Testis (tissue), 3 donors: ENCODE data around the gene HTR4. TPM values are rescaled to one million over a fixed set of nuclear protein-coding genes. Genes with fewer than 3 reads are reported as not detected.

ENCODE experiments used
- DNase-seq: peaks from one replicate; pipeline ENCODE4 v3.0.0-alpha.2; 2019
- H3K27ac ChIP-seq, 2 donors: fragments of 200-600 bp; sonication (generic); one replicate each; pipeline ENCODE4 v1.5.1; 2019
- H3K27me3 ChIP-seq: fragments of 200-600 bp; sonication (generic); one replicate; pipeline ENCODE4 v1.5.1; 2019
- H3K36me3 ChIP-seq: fragments of 200-600 bp; sonication (generic); one replicate; pipeline ENCODE4 v1.5.1; 2017; ENCODE audit warnings: low read depth; ENCODE audit errors: missing control alignments
- H3K4me1 ChIP-seq: fragments of 200-600 bp; sonication (generic); one replicate; pipeline ENCODE4 v1.5.1; 2019
- H3K4me3 ChIP-seq, 2 donors: fragments of 200-600 bp; sonication (generic); one replicate each; pipeline ENCODE4 v1.5.1; 2017 to 2019
- H3K9me3 ChIP-seq: fragments of 200-600 bp; sonication (generic); one replicate; pipeline ENCODE4 v1.5.1; 2017
- POLR2A ChIP-seq: fragments of 450-650 bp; IDR thresholded peaks from one replicate; pipeline ENCODE4 v1.6.1; 2017; ENCODE audit warnings: antibody characterized with exemption, mild to moderate bottlenecking, moderate library complexity
- WGBS, 2 donors: methylation state at CpG; one replicate each; pipeline ENCODE4 v1.1.5; 2018; 5-methylcytosine and 5-hydroxymethylcytosine counted together
- intact Hi-C: fragments of 100-400 bp; cut with DNase I; formaldehyde crosslinking; loops from one replicate; pipeline ENCODE4 v1.15.1; 2023; ENCODE audit warnings: low total_unique reads
- polyA plus RNA-seq: library from polyadenylated mRNA; stranded (reverse); fragments of 350-450 nt; fragmentation: Illumina TruSeq; extraction: RNeasy Lipid Tissue Mini Kit (QIAGEN cat#74804); gene quantifications from one replicate; pipeline ENCODE4 v1.2.3, GENCODE V29; 2014; ENCODE audit warnings: low read depth, low replicate concordance; ENCODE audit not compliant: insufficient read depth
- total RNA-seq, 2 donors: library from RNA; depleted of rRNA; stranded (reverse); fragments of >200 nt; gene quantifications; one replicate each; pipeline ENCODE4 v1.2.3, GENCODE V29; 2016
- TF ChIP-seq, protein P1 (sequence below), 3 experiments: fragments of 450-650 bp in 2 of 3; fragments of 200-600 bp in 1 of 3; sonication (generic) in 1 of 3; IDR thresholded peaks; one replicate each; pipeline ENCODE4 v1.5.1; 2016 to 2019; ENCODE audit warnings: antibody characterized with exemption in 3 of 3, mild to moderate bottlenecking in 2 of 3, moderate library complexity in 1 of 3

HTR4 gene
- total and polyA plus RNA-seq, 3 donors from 2014 or later, result 0.17 to 0.63 (median 0.56) TPM

DNA sequence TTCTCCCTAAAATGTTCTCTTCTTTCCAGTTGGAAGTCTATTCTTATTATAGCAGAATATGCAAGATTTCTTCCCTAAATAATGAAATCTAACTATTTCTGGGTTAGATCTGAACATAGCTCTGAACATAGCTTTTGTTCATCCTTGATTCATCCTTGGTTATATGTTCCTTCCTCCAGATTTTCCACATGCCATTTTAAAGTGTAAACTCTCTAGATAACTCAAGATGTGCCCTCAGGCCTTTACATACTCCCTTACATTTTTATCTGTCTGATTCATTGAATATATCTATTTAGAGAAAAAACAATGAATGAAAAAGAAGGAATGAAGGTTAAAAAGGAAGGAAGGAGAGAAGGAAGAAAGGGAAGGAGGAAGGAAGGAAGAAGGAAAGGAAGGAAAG is 169.7 kb downstream of the HTR4 start:
- H3K9me3 ChIP-seq, result no peaks in the 10 kb centered on the region
- no peak overlapping the region for H3K27ac ChIP-seq
- H3K4me3 ChIP-seq, result no peak overlapping the region
- no peak for TF ChIP-seq POLR2A
- TF ChIP-seq, protein P1, sequence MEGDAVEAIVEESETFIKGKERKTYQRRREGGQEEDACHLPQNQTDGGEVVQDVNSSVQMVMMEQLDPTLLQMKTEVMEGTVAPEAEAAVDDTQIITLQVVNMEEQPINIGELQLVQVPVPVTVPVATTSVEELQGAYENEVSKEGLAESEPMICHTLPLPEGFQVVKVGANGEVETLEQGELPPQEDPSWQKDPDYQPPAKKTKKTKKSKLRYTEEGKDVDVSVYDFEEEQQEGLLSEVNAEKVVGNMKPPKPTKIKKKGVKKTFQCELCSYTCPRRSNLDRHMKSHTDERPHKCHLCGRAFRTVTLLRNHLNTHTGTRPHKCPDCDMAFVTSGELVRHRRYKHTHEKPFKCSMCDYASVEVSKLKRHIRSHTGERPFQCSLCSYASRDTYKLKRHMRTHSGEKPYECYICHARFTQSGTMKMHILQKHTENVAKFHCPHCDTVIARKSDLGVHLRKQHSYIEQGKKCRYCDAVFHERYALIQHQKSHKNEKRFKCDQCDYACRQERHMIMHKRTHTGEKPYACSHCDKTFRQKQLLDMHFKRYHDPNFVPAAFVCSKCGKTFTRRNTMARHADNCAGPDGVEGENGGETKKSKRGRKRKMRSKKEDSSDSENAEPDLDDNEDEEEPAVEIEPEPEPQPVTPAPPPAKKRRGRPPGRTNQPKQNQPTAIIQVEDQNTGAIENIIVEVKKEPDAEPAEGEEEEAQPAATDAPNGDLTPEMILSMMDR (IDR thresholded peaks at IDR 0.05), result no peak
- intact Hi-C loops, result no loop called here
- DNase-seq, result no peak
- no peaks in the 10 kb centered on the region for H3K27me3 ChIP-seq
- no peaks in the 10 kb centered on the region for H3K4me1 ChIP-seq
- no peaks in the 10 kb centered on the region for H3K36me3 ChIP-seq

DNA sequence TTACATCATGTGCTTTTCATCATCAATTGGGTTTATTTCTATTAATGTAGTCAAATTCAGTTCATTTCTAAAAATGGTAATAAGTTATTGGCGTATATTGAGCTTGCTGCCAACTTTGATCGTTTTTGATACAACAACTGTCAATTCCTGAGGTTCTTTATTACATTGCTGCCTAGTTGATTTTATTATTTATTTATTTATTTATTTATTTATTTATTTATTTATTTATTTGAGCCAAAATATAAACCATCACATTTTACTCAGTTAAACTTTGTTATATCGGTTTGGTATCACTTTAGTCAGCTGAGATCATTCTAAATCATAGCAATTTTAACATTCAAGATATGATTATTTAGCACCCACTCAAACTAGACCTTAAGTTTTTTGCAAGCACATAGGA is 170.6 kb downstream of the HTR4 start:
- H3K27me3 ChIP-seq, result no peaks in the 10 kb centered on the region
- H3K9me3 ChIP-seq, result no peaks in the 10 kb centered on the region
- no peak overlapping the region for H3K4me3 ChIP-seq
- no peak for DNase-seq
- H3K27ac ChIP-seq, result no peak overlapping the region
- no peaks in the 10 kb centered on the region for H3K36me3 ChIP-seq
- H3K4me1 ChIP-seq, result no peaks in the 10 kb centered on the region
- TF ChIP-seq, protein P1 (IDR thresholded peaks at IDR 0.05), result no peak
- no peak for TF ChIP-seq POLR2A
- intact Hi-C loops, result no loop called here
- WGBS, 2 donors, result 79 to 88% methylated on average over 3 of the region's 3 CpGs

DNA sequence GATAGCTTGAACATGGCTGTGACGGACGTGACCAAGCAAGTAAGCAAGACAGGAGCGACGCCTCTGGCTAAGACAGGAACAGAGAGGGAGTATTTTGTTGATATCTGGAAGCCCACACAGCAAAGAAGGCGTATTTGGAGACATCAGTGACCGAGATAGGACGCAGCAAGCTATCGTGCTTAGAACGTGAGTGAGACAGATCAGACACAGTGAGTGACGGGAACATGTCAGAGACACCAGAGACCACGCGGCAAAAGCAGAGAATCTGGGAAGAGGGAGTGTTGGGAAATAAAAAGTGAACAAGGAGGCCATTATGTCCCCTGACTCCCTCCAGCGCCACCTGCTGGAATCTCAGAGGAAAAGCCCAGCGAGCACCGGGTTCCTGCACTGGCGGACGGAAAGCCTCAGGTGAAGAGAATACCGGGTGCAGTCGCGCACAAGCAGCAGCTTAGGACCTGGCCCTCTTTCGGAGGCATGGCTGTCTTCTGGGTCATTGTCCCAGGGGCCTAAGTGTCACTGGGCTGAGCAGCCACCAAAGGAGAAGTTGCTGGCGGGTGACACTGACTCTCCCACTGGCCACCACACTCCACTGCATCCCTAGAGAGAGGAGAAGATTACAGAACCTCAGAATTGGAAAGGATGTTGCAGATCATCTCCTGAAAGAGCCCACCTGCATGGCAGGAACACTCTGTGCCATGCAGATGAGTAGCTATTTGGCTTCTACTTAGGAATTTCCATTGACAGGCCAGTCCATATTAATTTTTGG is 171.4 kb downstream of the HTR4 start:
- H3K4me1 ChIP-seq, result no peaks in the 10 kb centered on the region
- peak; percentile 77 for DNase-seq
- no peak for TF ChIP-seq POLR2A
- TF ChIP-seq, protein P1 (IDR thresholded peaks at IDR 0.05), result peak; percentile 10 to 66 (median 62)
- intact Hi-C loops, result no loop called here
- no peaks in the 10 kb centered on the region for H3K27me3 ChIP-seq
- H3K9me3 ChIP-seq, result no peaks in the 10 kb centered on the region
- no peak overlapping the region for H3K27ac ChIP-seq
- peak overlapping the region in 1 of 2 donors; percentile 1 for H3K4me3 ChIP-seq
- H3K36me3 ChIP-seq, result no peaks in the 10 kb centered on the region
- WGBS, 2 donors, result 43 to 59% methylated on average over 13 to 22 of the region's 22 CpGs

- no peaks in the 10 kb centered on the region for H3K9me3 ChIP-seq
- H3K4me1 ChIP-seq, result no peaks in the 10 kb centered on the region
- no peaks in the 10 kb centered on the region for H3K27me3 ChIP-seq
- H3K27ac ChIP-seq, result no peak overlapping the region
- intact Hi-C loops, result no loop called here
- no peaks in the 10 kb centered on the region for H3K36me3 ChIP-seq
- whole genome bisulfite sequencing, 2 donors, result 32 to 43% methylated on average over 7 of the region's 7 CpGs
- TF ChIP-seq, protein P1 (IDR thresholded peaks at IDR 0.05), result no peak
- no peak for TF ChIP-seq POLR2A
- no peak overlapping the region for H3K4me3 ChIP-seq
- no peak for DNase-seq
Measured at GRCh38 chr5:148482196-148482595, 172.1 kb downstream of the HTR4 start.

GRCh38 chr5:148477429-148477828 is 176.9 kb downstream of the HTR4 start:
- no peak overlapping the region for H3K4me3 ChIP-seq
- no peaks in the 10 kb centered on the region for H3K36me3 ChIP-seq
- no peak for TF ChIP-seq POLR2A
- DNase-seq, result no peak
- intact Hi-C loops, result no loop called here
- no peak overlapping the region for H3K27ac ChIP-seq
- no peaks in the 10 kb centered on the region for H3K27me3 ChIP-seq
- H3K4me1 ChIP-seq, result no peaks in the 10 kb centered on the region
- 94% methylated on average over 3 of the region's 3 CpGs for WGBS, 2 donors
- no peaks in the 10 kb centered on the region for H3K9me3 ChIP-seq
